Activated T-cell treated with anti-CD3 and anti-CD28 coated beads, Interleukin-2, amount 50 U/mL, for 48 hours (primary cell): ENCODE results near the gene GPX2.
"Not testable (repeated sequence)": the region's sequence is repeated elsewhere in the genome, so short reads cannot be mapped to it uniquely, and the experiment has no call there.

Experiments used
- DNase-seq, 2 experiments: peaks; one replicate each; pipeline ENCODE4 v3.0.0-alpha.2; 2020

Gene GPX2

GRCh38 chr14:64938972-64939816 lies 3.4 kb downstream of the GPX2 start:
- DNase-seq = peak; percentile 11 to 13

- peak in 1 of 2 experiments; percentile 6 for DNase-seq
Observed at GRCh38 chr14:64937821-64938193, 4.7 kb downstream of the GPX2 start.

- no peak for DNase-seq
Observed at GRCh38 chr14:64937171-64937820, 5.2 kb downstream of the GPX2 start.

- no peak for DNase-seq
Observed at GRCh38 chr14:64935508-64935907, 7.0 kb downstream of the GPX2 start.

- no peak for DNase-seq
Observed at GRCh38 chr14:64934338-64934929, 8.1 kb downstream of the GPX2 start.

DNA sequence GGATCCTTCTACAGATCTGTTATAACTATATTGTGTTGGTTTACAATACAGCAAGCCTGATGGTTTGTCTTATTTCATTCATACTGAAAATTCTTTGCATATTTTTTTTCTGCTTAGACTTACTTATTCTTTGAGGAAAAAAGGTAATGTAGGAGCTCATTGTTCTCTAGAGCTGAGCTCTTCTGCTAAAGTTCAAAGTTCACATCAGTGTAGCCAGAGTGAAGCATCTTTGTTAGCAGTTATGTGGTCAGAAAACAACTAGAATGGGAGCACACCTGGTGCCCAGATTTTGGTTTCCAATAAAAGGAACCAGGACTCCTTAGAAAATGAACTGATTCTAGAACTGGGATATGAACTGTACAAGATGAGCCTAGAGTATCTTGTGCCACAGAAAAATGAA lies 10.3 kb downstream of the GPX2 start:
- no peak for DNase-seq

DNA sequence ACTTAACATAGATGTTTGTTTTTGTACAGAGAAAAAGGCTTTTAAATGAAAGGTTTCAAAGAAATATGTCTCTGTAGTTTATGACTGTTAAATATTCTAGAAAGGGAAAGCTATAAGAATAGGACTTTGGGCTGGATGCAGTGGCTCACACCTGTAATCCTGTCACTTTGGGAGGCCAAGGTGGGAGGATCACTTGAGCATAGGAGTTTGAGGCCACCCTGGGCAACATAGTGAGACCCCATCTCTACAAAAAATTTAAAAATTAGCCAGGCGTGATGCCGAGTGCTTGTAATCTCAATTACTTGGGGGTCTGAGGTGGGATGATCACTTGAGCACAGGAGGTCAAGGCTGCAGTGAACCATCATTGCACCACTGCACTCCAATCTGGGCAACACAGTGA lies 11.4 kb downstream of the GPX2 start:
- no peak for DNase-seq

DNA sequence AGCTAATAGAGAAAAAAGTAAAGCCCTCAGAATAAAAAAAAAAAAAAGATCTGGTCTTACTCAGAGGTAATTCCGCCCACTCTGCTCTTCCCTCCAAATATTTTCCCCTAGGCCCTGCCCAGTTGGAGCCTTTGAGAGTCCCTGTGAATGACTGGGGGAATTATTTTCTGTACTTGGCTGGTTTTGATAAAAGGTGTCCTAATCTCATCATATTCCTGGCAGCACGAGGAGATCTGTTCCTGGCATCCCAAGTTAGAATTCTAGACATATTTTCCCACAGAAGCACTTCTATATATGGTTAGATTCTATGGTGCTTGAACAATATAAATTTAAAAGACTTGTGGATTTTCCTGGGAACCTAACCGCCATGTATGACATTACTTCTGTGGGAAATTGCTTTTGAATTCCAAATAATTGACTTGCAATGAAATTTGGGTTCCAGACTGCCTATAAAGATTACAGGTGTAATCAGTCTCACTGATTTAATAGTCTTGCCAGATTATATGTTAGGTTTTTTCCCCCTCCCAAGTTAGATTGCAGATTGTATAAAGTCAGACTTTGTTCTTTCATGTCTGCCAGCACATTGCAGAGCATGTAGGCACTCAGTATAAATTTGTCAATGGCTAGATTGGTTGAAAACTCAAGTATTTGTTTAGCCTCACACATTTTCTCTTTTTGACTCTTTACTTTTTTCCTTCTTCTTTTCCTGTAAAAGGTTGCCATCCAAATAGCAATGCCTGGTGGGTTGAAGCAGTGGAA lies 12.3 kb downstream of the GPX2 start:
- no peak for DNase-seq

DNA sequence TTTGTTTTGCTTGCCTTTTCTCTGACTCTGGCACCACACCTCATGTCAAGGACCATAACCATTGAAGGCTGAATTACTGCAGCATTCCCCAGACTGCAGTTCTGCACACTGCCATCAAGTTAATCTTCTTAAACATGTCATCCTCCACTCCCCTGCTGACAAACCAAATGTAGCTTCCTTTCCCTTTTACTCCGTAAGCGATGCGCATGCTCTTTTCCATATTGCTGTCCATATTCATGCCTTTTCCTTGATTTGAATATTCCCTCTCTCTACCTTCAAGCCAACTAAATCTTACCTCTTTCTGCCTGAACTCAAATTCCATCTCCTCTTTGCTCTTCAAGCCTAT lies 13.6 kb downstream of the GPX2 start:
- DNase-seq = no peak

- no peak for DNase-seq
Observed at GRCh38 chr14:64928239-64929013, 14.1 kb downstream of the GPX2 start.

- DNase-seq = no peak
Observed at GRCh38 chr14:64927031-64927430, 15.5 kb downstream of the GPX2 start.

GRCh38 chr14:64926398-64926995 lies 16.0 kb downstream of the GPX2 start:
- no peak for DNase-seq

GRCh38 chr14:64923015-64923414 lies 19.5 kb downstream of the GPX2 start:
- no peak for DNase-seq

- DNase-seq = no peak
Observed at GRCh38 chr14:64920465-64920864, 22.1 kb downstream of the GPX2 start.

- no peak for DNase-seq
Observed at GRCh38 chr14:64919618-64920017, 22.9 kb downstream of the GPX2 start.

GRCh38 chr14:64919215-64919614 lies 23.3 kb downstream of the GPX2 start:
- no peak for DNase-seq

GRCh38 chr14:64918216-64918615 lies 24.3 kb downstream of the GPX2 start:
- DNase-seq = no peak

DNA sequence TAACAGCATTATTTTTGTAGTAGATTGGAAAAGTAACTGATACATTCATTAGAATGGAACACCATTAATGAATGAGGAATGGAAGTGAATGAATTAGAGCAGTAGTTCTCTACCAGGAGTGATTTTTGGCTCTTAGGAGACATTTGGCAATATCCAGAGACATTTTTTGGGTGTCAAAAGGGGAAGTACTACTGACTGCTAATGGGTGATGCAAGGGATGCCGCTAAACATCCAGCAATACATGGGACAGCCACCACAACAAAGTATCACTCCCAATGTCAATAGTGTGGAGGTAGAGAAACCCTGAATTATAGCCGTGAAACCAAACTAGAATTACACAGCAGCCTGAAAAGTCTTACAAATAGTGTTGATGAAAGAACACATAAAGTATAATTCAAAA lies 26.7 kb downstream of the GPX2 start:
- no peak for DNase-seq

- DNase-seq = no peak
Observed at GRCh38 chr14:64915029-64915424, 27.5 kb downstream of the GPX2 start.

- peak; percentile 98 for DNase-seq
Observed at GRCh38 chr14:64914237-64915028, 28.1 kb downstream of the GPX2 start, which contains the start of gene CHURC1. TSS of gene CHURC1 (plus strand) at chr14:64914455. CDS start at chr14:64914496, 41 bp downstream.

- DNase-seq = not testable (repeated sequence)
Observed at GRCh38 chr14:64913477-64913876, 29.1 kb downstream of the GPX2 start.
